ENCODE data around the gene ADGRL3.
"Not testable (repeated sequence)": the region's sequence is repeated elsewhere in the genome, so short reads cannot be mapped to it uniquely, and the experiment has no call there.

The ADGRL3 gene

DNA sequence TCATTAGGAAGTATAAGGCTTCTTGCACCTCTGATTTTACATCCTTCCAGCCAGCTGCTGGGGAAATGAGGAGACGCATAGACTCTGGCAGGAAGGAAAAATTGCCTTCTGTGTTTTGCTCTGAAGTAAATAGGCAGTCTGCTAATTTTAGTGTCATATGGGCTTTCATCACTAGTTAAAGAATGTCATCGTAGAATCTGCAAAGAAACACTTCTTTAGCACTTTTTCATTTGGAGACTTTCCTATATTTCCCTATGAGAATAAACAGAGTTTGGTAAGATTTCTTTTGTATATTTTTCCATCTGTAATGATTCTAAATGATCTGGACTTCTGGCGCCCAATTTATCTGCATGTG lies 3.3 kb downstream of the ADGRL3 start:
- H3K27me3 ChIP-seq (ENCODE audit: control insufficient read depth, insufficient read depth, low read length, poor library complexity, severe bottlenecking), result peaks cover 44% of the 10 kb centered on the region
- H3K27ac ChIP-seq (ENCODE audit: insufficient read depth, low read depth, low read length, poor library complexity, severe bottlenecking), result no peak overlapping the region
- 23 to 40% methylated on average over 1 to 2 of the region's 3 CpGs for WGBS, 2 experiments
- H3K4me1 ChIP-seq (ENCODE audit: control insufficient read depth, insufficient read depth, low read length), result peaks cover 8% of the 10 kb centered on the region
- no peaks in the 10 kb centered on the region for H3K36me3 ChIP-seq (ENCODE audit: control insufficient read depth, insufficient read depth, low read length)
- H3K9me3 ChIP-seq (ENCODE audit: control insufficient read depth, low read length), result no peaks in the 10 kb centered on the region
- H3K4me3 ChIP-seq (ENCODE audit: insufficient read depth, low read depth, low read length), result peak overlapping the region; percentile 82

DNA sequence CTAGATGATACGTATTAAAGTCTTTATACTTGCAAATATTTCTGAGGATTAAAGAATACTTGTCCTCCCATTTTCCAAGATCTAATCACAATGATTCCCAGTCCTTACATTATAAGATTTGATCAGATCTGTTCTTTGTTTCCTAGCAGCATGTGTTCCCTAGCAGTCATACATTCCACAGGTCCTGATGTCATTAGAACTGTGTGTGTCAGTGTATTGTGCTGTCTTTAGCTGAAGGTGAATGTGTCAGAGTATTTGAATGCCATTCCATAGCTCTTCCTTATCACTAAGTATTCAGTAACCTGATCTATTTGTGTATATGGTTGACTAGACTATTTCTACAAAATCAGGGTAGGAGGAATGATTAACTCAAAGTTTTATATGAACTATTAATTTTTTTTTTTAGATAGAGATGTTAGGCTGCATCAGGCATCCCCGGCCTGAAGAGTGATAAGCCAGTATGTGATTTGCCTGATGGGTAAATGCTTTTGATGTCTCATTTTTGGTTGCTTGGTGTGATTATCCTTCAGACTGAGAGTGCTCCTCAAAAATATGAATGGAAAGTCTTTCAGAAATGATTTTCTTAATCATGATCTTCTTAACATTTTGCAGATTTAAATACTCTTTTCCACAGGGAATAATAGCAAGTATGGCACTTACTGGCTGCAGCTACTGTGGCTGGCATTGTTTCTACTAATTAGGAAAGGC lies 4.4 kb downstream of the ADGRL3 start:
- peaks cover 50% of the 10 kb centered on the region for H3K27me3 ChIP-seq (ENCODE audit: control insufficient read depth, insufficient read depth, low read length, poor library complexity, severe bottlenecking)
- H3K27ac ChIP-seq (ENCODE audit: insufficient read depth, low read depth, low read length, poor library complexity, severe bottlenecking), result peak overlapping the region; percentile 37
- peaks cover 13% of the 10 kb centered on the region for H3K4me1 ChIP-seq (ENCODE audit: control insufficient read depth, insufficient read depth, low read length)
- H3K4me3 ChIP-seq (ENCODE audit: insufficient read depth, low read depth, low read length), result peak overlapping the region; percentile 14
- H3K9me3 ChIP-seq (ENCODE audit: control insufficient read depth, low read length), result no peaks in the 10 kb centered on the region
- WGBS, 2 experiments, result 67 to 94% methylated on average over 1 to 2 of the region's 2 CpGs
- H3K36me3 ChIP-seq (ENCODE audit: control insufficient read depth, insufficient read depth, low read length), result no peaks in the 10 kb centered on the region

- Histone ChIP-seq H3K36me3 (ENCODE audit: control insufficient read depth, insufficient read depth, low read length) (no peaks in the 10 kb centered on the region), H3K27ac (ENCODE audit: insufficient read depth, low read depth, low read length, poor library complexity, severe bottlenecking) (no peak overlapping the region), H3K9me3 (ENCODE audit: control insufficient read depth, low read length) (no peaks in the 10 kb centered on the region), H3K27me3 (ENCODE audit: control insufficient read depth, insufficient read depth, low read length, poor library complexity, severe bottlenecking) (peaks cover 47% of the 10 kb centered on the region), H3K4me1 (ENCODE audit: control insufficient read depth, insufficient read depth, low read length) (peaks cover 13% of the 10 kb centered on the region), H3K4me3 (ENCODE audit: insufficient read depth, low read depth, low read length) (no peak overlapping the region)
- WGBS, 2 experiments, result 81 to 86% methylated on average over 1 of the region's 1 CpG
Measured at GRCh38 chr4:61205066-61205465, 4.9 kb downstream of the ADGRL3 start.

DNA sequence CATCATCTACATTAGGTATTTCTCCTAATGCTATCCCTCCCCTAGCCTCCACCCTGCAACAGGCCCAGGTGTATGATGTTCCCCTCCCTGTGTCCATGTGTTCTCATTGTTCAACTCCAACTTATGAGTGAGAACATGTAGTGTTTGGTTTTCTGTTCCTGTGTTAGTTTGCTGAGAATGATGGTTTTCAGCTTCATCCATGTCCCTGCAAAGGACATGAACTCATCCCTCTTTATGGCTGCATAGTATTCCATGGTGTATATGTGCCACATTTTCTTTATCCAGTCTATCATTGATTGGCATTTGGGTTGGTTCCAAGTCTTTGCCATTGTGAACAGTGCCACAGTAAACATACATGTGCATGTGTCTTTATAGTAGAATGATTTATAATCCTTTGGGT lies 7.0 kb downstream of the ADGRL3 start:
- not testable (repeated sequence) for H3K4me3 ChIP-seq (ENCODE audit: insufficient read depth, low read depth, low read length); H3K9me3 ChIP-seq (ENCODE audit: control insufficient read depth, low read length); H3K36me3 ChIP-seq (ENCODE audit: control insufficient read depth, insufficient read depth, low read length); H3K27ac ChIP-seq (ENCODE audit: insufficient read depth, low read depth, low read length, poor library complexity, severe bottlenecking)
- H3K27me3 ChIP-seq (ENCODE audit: control insufficient read depth, insufficient read depth, low read length, poor library complexity, severe bottlenecking), result peaks cover 45% of the 10 kb centered on the region
- peaks cover 15% of the 10 kb centered on the region for H3K4me1 ChIP-seq (ENCODE audit: control insufficient read depth, insufficient read depth, low read length)

GRCh38 chr4:61210186-61210939 lies 10.2 kb downstream of the ADGRL3 start:
- WGBS, 2 experiments, result 18 to 22% methylated on average over 5 of the region's 6 CpGs

DNA sequence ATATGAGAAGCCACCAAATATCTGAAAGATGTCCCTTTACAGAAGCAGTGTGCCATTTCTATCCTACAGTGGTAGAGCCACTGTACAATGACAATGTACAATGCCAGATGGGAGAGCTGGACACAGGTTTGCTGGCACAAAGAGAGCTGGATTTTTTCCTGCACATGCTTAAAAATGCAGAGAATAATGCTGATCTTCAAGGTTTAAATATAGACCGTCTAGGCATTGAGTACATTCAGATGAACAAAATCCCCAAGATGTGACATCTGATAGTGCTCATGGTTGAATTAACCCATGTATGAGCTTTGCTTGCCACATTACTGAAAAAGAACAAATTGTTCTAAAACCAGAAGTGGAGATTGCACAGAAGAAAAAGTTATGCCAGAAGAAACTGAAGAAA lies 11.7 kb downstream of the ADGRL3 start:
- peaks cover 11% of the 10 kb centered on the region for H3K4me1 ChIP-seq (ENCODE audit: control insufficient read depth, insufficient read depth, low read length)
- no peak overlapping the region for H3K27ac ChIP-seq (ENCODE audit: insufficient read depth, low read depth, low read length, poor library complexity, severe bottlenecking)
- 92% methylated on average over 1 of the region's 1 CpG for WGBS, 2 experiments
- no peak overlapping the region for H3K4me3 ChIP-seq (ENCODE audit: insufficient read depth, low read depth, low read length)
- H3K27me3 ChIP-seq (ENCODE audit: control insufficient read depth, insufficient read depth, low read length, poor library complexity, severe bottlenecking), result peaks cover 18% of the 10 kb centered on the region
- H3K36me3 ChIP-seq (ENCODE audit: control insufficient read depth, insufficient read depth, low read length), result no peaks in the 10 kb centered on the region
- no peaks in the 10 kb centered on the region for H3K9me3 ChIP-seq (ENCODE audit: control insufficient read depth, low read length)

More at GRCh38 chr4:61210186-61210939, 10.2 kb downstream of the ADGRL3 start:
- Histone ChIP-seq H3K4me1 (ENCODE audit: control insufficient read depth, insufficient read depth, low read length) (peaks cover 11% of the 10 kb centered on the region), H3K36me3 (ENCODE audit: control insufficient read depth, insufficient read depth, low read length) (no peaks in the 10 kb centered on the region), H3K4me3 (ENCODE audit: insufficient read depth, low read depth, low read length) (no peak overlapping the region), H3K27me3 (ENCODE audit: control insufficient read depth, insufficient read depth, low read length, poor library complexity, severe bottlenecking) (peaks cover 18% of the 10 kb centered on the region), H3K27ac (ENCODE audit: insufficient read depth, low read depth, low read length, poor library complexity, severe bottlenecking) (no peak overlapping the region), H3K9me3 (ENCODE audit: control insufficient read depth, low read length) (no peaks in the 10 kb centered on the region)

DNA sequence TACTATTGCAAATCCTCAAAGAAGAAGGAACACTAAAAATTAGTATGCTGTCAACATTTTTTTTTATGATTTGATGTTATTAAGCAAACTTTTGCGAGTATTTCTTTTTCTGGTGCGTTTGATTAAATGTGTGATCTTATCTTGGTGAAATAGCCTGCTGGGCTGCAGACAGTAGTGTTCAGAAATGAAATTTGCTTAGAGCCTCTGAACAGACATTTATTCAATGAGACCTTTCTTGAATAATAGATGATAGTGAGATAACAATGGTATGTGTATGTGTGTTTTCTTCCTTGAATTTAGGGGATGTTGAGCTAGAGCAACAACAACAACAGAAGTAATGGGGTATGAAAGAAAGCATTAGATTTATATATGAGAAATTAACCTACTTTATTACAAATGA lies 12.7 kb downstream of the ADGRL3 start:
- Histone ChIP-seq H3K4me1 (ENCODE audit: control insufficient read depth, insufficient read depth, low read length) (peaks cover 11% of the 10 kb centered on the region), H3K27ac (ENCODE audit: insufficient read depth, low read depth, low read length, poor library complexity, severe bottlenecking) (no peak overlapping the region), H3K4me3 (ENCODE audit: insufficient read depth, low read depth, low read length) (no peak overlapping the region), H3K27me3 (ENCODE audit: control insufficient read depth, insufficient read depth, low read length, poor library complexity, severe bottlenecking) (peaks cover 18% of the 10 kb centered on the region), H3K9me3 (ENCODE audit: control insufficient read depth, low read length) (no peaks in the 10 kb centered on the region), H3K36me3 (ENCODE audit: control insufficient read depth, insufficient read depth, low read length) (no peaks in the 10 kb centered on the region)
- 91 to 99% methylated on average over 2 of the region's 2 CpGs for WGBS, 2 experiments

GRCh38 chr4:61214680-61215079 lies 14.6 kb downstream of the ADGRL3 start:
- Histone ChIP-seq H3K4me3 (ENCODE audit: insufficient read depth, low read depth, low read length) (no peak overlapping the region), H3K36me3 (ENCODE audit: control insufficient read depth, insufficient read depth, low read length) (no peaks in the 10 kb centered on the region), H3K27ac (ENCODE audit: insufficient read depth, low read depth, low read length, poor library complexity, severe bottlenecking) (no peak overlapping the region), H3K4me1 (ENCODE audit: control insufficient read depth, insufficient read depth, low read length) (peaks cover 5% of the 10 kb centered on the region), H3K27me3 (ENCODE audit: control insufficient read depth, insufficient read depth, low read length, poor library complexity, severe bottlenecking) (peaks cover 7% of the 10 kb centered on the region), H3K9me3 (ENCODE audit: control insufficient read depth, low read length) (no peaks in the 10 kb centered on the region)
- 87 to 96% methylated on average over 4 to 5 of the region's 5 CpGs for WGBS, 2 experiments

DNA sequence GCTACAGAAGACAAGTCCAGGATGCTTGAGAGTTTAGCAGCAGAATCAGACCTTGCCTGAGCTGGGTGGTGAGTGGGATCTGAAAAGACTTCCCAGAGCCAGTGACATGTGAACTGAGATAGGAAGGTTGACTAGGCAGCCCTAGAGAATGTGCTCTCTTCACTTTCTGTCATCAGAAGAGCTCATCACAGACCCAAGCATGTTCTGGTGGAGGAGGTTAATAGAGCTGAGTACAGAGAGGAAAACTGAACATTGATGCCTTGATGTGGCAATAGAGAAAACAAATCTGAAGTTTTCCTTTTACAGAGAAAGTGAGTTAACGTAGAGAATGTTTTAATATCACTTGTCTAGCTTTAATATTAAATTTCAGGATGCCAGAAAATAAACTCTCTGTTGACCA lies 17.1 kb downstream of the ADGRL3 start:
- Histone ChIP-seq H3K27ac (ENCODE audit: insufficient read depth, low read depth, low read length, poor library complexity, severe bottlenecking) (no peak overlapping the region), H3K4me3 (ENCODE audit: insufficient read depth, low read depth, low read length) (no peak overlapping the region), H3K36me3 (ENCODE audit: control insufficient read depth, insufficient read depth, low read length) (no peaks in the 10 kb centered on the region), H3K4me1 (ENCODE audit: control insufficient read depth, insufficient read depth, low read length) (no peaks in the 10 kb centered on the region), H3K9me3 (ENCODE audit: control insufficient read depth, low read length) (no peaks in the 10 kb centered on the region), H3K27me3 (ENCODE audit: control insufficient read depth, insufficient read depth, low read length, poor library complexity, severe bottlenecking) (no peaks in the 10 kb centered on the region)
- WGBS, 2 experiments, result 88 to 100% methylated on average over 1 of the region's 1 CpG

- Histone ChIP-seq H3K4me1 (ENCODE audit: control insufficient read depth, insufficient read depth, low read length) (no peaks in the 10 kb centered on the region), H3K27me3 (ENCODE audit: control insufficient read depth, insufficient read depth, low read length, poor library complexity, severe bottlenecking) (no peaks in the 10 kb centered on the region), H3K27ac (ENCODE audit: insufficient read depth, low read depth, low read length, poor library complexity, severe bottlenecking) (no peak overlapping the region), H3K4me3 (ENCODE audit: insufficient read depth, low read depth, low read length) (no peak overlapping the region), H3K9me3 (ENCODE audit: control insufficient read depth, low read length) (no peaks in the 10 kb centered on the region), H3K36me3 (ENCODE audit: control insufficient read depth, insufficient read depth, low read length) (no peaks in the 10 kb centered on the region)
- WGBS, 2 experiments, result 92 to 94% methylated on average over 2 of the region's 2 CpGs
Measured at GRCh38 chr4:61220556-61220955, 20.4 kb downstream of the ADGRL3 start.
